GM19193 (cell line): Measurements from ENCODE around the gene ADAMTS13.
A peak's percentile ranks its signal among the peaks of the same experiment; 100 is the strongest.

Experiments used
- POLR2A ChIP-seq: IDR thresholded peaks from 4 replicates; pipeline ENCODE4 v1.6.1; 2011; ENCODE audit not compliant: insufficient read depth, insufficient read length; ENCODE audit errors: extremely low read depth

Gene ADAMTS13

DNA sequence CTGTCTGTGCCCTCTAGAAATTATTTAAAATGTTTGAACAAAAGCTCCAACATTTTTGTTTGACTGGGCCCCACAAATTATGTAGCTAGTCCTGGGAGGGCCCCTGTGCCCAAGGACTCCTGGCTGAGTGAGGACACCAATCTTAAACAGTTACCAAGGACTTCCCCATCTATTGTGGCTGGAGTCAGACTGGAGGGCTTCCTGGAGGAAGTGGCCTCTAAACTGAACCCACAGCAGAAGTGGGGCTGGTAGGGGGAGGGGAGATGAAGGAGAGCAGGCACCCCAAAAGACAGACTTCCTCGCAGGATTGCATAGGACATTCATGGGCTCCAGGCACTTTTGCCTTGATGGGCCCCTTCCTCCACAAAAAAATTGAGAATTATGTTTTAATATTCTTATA lies 8.1 kb downstream of the ADAMTS13 start:
- no peak for TF ChIP-seq POLR2A

DNA sequence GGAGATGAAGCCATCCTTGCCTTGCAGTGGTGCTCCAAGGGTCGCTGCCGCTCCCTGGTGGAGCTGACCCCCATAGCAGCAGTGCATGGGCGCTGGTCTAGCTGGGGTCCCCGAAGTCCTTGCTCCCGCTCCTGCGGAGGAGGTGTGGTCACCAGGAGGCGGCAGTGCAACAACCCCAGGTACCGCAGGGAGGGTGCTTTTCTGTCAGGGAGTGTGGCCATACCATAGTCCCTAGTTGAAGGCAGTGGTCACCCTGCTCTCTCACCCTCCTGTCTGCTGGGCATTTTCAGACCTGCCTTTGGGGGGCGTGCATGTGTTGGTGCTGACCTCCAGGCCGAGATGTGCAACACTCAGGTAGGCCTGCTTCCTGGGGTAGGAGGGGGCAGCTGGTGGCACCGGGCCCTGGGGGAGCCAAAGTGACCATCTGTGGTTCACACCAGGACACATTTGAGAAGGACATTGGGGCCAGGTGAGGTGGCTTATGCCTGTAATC lies 11.2 kb downstream of the ADAMTS13 start:
- TF ChIP-seq POLR2A = no peak

DNA sequence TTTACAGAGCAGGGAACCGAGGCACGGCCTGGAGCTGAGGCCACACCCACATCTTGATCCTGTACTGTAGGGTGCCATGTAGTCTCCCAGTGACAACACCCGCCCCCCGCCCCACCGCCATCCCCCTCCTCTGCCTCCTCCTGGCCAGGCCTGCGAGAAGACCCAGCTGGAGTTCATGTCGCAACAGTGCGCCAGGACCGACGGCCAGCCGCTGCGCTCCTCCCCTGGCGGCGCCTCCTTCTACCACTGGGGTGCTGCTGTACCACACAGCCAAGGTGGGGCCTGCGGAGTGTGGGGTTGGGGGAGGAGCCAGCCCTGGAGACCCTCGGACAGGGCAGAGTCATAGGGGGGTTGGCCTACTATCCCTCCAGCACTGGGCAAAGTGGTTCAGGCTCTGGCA lies 14.5 kb downstream of the ADAMTS13 start:
- TF ChIP-seq POLR2A = no peak

DNA sequence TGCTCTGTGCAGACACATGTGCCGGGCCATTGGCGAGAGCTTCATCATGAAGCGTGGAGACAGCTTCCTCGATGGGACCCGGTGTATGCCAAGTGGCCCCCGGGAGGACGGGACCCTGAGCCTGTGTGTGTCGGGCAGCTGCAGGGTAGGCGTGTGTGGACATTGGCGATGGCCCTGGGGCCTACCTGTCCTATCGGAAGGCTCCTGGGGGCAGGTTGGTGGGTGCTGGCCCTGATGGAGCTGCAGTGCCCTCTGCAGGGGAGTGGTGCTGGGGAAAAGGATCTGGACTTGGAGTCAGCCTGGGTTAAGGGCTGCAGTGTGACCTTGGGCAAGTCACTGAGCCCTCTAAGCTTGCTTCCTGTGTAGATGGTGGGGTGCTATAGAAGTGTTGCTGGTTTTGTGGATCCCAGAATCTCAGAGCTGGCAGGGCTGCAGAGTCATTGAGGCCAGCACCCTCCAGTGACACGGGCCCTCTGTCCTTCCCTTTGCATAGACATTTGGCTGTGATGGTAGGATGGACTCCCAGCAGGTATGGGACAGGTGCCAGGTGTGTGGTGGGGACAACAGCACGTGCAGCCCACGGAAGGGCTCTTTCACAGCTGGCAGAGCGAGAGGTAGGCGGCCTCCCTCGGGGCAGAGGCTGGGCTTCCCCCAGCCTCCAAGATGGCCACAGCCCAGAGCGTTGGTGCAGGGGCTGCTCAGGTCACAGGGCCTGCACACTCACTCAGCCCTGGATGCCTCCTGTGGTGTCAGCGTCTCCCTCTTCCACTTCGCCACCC lies 15.8 kb downstream of the ADAMTS13 start:
- no peak for TF ChIP-seq POLR2A

DNA sequence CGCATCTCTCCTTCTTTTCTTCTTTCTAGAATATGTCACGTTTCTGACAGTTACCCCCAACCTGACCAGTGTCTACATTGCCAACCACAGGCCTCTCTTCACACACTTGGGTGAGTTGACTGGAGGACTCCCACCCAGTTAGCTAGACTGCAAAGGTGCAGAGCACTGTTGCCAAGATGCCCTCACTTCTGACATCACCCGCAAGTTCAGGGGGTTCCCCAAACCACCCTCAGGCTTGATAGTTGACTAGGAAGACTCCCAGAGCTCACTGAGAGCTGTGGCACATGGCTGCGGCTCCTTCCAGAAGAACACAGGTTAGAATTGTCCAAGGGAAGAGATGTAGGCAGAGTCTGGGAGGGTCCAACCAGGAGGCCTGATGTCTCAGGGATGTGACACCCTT lies 17.2 kb downstream of the ADAMTS13 start:
- no peak for TF ChIP-seq POLR2A

DNA sequence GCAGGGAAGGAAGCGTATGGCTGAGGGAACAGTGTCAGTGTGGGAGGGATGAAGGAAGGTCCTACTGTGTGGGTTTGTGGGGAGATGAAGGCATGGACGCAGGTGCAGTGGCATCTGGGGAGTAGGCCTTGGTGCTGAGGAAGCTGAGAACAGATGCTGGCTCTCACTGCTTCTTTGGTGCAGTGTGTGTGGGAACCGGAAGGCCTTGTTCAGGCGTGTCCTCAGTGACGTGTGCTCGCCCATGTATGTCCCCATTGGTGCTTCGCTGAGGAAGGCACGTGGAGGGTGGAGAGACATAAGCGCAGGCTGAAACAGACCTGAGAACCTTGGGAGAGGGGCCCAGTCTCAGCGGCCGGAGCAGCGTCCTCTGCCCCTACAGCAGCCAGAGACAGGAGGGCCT lies 18.7 kb downstream of the ADAMTS13 start:
- TF ChIP-seq POLR2A = peak; percentile 53

DNA sequence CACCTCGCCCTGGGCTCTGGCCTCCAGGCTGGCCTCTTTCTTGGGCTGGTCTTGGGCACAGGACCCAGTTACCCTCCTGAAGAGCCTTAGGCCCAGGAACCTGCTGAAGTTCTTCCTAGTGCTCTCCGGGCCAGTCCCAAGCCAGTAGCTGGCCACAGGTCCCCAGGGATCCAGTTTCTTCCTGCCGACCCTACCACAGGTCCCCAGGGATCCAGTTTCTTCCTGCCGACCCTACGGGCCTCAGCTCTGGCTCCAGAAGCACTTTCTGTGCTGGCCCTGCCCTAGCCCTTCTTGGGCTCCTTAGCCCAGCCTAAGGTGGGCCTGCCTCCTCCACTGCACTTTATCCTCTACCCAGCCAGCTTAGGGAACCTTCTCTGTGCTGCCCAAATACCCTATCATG lies 19.4 kb downstream of the ADAMTS13 start:
- TF ChIP-seq POLR2A = no peak

DNA sequence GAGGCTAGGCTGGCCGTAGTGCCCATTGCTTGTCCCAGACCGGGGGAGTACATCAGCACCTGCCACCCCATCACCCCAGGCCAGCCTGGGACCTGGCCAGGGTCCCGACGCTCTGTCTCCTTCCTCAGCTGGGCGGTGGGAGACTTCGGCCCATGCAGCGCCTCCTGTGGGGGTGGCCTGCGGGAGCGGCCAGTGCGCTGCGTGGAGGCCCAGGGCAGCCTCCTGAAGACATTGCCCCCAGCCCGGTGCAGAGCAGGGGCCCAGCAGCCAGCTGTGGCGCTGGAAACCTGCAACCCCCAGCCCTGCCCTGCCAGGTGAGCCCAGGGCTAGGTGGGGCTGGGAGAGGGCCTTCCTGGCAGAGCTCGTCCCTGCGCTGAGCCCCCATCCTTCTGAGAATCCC lies 21.1 kb downstream of the ADAMTS13 start:
- TF ChIP-seq POLR2A = no peak

DNA sequence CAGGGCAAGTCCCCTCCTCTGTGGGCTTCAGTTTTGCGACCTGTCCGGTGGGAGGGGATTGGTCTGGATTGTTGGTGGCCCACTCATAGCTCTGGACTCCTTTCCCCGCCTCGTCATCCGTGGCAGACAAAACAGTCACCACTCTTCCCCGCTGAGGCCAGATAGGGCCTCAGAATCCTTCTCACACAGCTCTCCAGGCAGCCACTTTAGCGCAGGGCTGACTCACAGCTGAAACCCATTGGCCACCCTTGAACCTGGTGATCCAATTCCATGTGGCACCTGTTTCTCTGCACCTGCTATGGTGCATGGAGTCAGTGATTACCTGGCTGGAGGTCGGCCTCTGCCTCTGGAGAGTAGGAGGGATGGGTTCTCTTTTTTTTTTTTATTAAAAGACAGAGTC lies 21.8 kb downstream of the ADAMTS13 start:
- TF ChIP-seq POLR2A = no peak

DNA sequence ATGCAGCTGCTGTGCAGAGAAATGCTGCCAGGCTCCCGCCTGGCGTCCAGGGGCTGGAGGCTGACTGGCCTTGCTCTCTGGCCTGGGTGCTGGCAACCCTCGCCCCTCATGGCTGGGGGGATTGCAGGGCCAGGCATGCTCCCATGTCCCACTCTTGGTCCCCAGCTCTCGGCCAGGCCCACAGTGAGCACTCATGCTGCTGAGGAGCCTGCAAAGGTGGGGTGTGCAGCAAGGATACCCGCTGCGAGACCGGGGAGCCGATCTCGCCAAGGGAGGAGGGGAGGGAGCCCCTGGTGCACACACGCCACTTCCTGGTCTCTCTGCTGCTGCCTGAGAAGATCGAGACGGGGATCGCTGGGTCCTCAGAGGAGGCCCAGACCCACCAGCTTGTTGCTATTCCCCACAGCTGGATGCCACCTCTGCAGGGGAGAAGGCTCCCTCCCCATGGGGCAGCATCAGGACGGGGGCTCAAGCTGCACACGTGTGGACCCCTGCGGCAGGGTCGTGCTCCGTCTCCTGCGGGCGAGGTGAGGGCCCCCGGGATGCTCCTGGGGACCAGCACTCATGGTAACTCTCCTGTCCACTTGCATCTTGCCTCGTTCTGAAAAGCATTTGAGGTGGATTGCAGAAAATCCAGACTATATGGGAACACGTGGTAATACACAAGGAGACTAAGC lies 23.3 kb downstream of the ADAMTS13 start:
- TF ChIP-seq POLR2A = no peak

DNA sequence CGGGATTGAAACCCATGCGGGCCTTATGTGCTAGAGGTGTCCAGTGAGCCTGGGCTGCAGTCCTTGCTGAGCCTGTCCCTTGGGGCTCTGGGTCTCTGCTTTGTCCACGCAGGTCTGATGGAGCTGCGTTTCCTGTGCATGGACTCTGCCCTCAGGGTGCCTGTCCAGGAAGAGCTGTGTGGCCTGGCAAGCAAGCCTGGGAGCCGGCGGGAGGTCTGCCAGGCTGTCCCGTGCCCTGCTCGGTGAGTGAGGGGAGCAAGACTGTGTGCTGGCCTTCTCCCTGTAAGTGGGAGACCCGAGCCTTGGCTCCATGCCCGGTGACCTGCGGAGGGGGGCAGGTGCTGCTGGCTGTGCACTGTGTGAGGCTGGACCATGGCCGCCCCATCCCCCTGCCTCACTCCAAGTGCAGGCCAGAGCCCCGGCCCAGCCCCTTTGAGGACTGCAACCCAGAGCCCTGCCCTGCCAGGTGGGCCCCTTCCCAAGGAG lies 26.4 kb downstream of the ADAMTS13 start:
- TF ChIP-seq POLR2A = no peak

DNA sequence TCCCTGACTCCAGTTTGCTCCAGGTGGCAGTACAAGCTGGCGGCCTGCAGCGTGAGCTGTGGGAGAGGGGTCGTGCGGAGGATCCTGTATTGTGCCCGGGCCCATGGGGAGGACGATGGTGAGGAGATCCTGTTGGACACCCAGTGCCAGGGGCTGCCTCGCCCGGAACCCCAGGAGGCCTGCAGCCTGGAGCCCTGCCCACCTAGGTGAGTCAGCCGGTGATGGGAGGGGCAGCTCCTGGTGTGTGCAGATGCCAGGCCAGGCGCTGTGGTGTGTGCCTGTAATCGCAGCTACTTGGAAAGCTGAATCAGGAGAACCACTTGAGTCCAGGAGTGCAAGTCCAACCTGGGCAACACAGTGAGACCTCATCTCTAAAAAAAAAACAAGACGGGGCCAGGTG lies 27.6 kb downstream of the ADAMTS13 start:
- TF ChIP-seq POLR2A = no peak

DNA sequence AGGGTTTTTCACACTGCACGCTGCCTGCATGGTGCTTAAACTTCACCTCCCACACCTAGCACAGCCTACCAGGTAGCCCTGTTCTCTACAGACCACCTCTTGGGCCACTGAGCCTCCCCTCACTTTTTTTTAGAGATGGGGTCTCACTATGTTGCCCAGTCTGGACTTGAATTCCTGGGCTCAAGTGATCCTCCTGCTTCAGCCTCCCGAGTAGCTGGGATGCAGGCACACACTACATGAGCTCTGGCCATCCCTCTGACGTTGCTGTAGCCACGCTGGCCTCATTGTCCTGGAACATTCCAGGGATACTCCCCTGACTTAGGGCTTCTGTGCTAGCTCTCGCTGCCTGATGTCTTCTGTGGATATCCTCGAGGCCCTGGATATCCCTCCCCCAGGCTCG lies 30.4 kb downstream of the ADAMTS13 start:
- no peak for TF ChIP-seq POLR2A

DNA sequence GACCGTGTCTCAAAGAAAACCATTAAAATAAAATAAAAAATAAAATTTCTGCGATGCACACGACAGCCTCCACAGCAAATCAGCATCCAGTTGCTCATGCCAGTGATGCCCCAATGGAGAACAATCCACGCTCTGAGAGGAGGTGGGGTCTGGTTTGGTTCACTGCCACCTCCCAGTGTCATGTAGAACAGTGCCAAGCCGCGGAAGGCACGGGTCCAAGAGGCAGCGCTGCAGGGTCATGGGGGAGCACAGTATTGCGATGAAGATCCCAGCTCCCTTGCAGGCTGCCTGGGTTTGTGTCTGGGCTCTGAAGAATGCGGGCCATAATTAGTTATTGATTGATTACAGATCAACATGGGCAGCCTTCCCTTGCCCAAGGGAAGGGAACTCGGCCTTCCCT lies 31.5 kb downstream of the ADAMTS13 start:
- TF ChIP-seq POLR2A = no peak

DNA sequence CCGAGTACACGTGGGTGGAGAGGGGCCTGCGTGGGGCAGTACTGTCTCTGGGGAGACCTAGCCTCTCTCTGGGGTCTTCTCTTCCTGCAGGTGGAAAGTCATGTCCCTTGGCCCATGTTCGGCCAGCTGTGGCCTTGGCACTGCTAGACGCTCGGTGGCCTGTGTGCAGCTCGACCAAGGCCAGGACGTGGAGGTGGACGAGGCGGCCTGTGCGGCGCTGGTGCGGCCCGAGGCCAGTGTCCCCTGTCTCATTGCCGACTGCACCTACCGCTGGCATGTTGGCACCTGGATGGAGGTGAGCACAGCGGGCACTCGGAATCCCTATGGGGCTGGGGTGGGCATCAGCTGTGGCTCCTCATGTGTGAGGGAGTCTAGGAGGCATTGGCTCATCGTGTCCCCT lies 32.2 kb downstream of the ADAMTS13 start:
- TF ChIP-seq POLR2A = no peak
